ENCODE data around the gene PRR12.

Gene PRR12

GRCh38 chr19:49564616-49565045, 26.4 kb upstream of the PRR12 start:
- DNase-seq = no peak

GRCh38 chr19:49565261-49565660, 25.7 kb upstream of the PRR12 start:
- DNase-seq = no peak

GRCh38 chr19:49566302-49566701, 24.7 kb upstream of the PRR12 start:
- DNase-seq = no peak

GRCh38 chr19:49567861-49568441, 23.0 kb upstream of the PRR12 start:
- DNase-seq = no peak

GRCh38 chr19:49570138-49570856, 20.7 kb upstream of the PRR12 start:
- DNase-seq = peak; percentile 72 to 74

GRCh38 chr19:49570997-49571676, 19.8 kb upstream of the PRR12 start:
- DNase-seq = peak; percentile 17 to 61

- no peak for DNase-seq
Observed at GRCh38 chr19:49573009-49573408, 18.0 kb upstream of the PRR12 start.

GRCh38 chr19:49573425-49573824, 17.6 kb upstream of the PRR12 start:
- no peak for DNase-seq

GRCh38 chr19:49574206-49574755, 16.7 kb upstream of the PRR12 start:
- DNase-seq = no peak

GRCh38 chr19:49579193-49579592, 11.8 kb upstream of the PRR12 start:
- no peak for DNase-seq

- DNase-seq = no peak
Observed at GRCh38 chr19:49579947-49580263, 11.1 kb upstream of the PRR12 start.

GRCh38 chr19:49580264-49581006, 10.5 kb upstream of the PRR12 start, which contains the start of gene NOSIP:
NOSIP (minus strand) TSS chr19:49580556; CDS start chr19:49560691, 19,865 bp downstream.
- DNase-seq = peak; percentile 91

GRCh38 chr19:49581007-49581508, 9.9 kb upstream of the PRR12 start, which contains the start of gene PRRG2:
PRRG2 (plus strand) TSS chr19:49581316; CDS start chr19:49583220, 1,904 bp downstream.
- no peak for DNase-seq

GRCh38 chr19:49583239-49583638, 7.7 kb upstream of the PRR12 start:
- no peak for DNase-seq

- DNase-seq = no peak
Observed at GRCh38 chr19:49585023-49585422, 6.0 kb upstream of the PRR12 start.

GRCh38 chr19:49587227-49587626, 3.8 kb upstream of the PRR12 start:
- DNase-seq = no peak

GRCh38 chr19:49588365-49589122, 2.4 kb upstream of the PRR12 start:
- DNase-seq = no peak

GRCh38 chr19:49589502-49589905, 1.5 kb upstream of the PRR12 start:
- no peak for DNase-seq

- peak; percentile 94 to 95 for DNase-seq
Observed at GRCh38 chr19:49590071-49590970, 661 bp upstream of the PRR12 start.

GRCh38 chr19:49591731-49592485, 926 bp downstream of the PRR12 start:
- peak in 1 of 2 experiments; percentile 14 for DNase-seq
